ENCODE data around the gene ATG16L2.

The ATG16L2 gene

DNA sequence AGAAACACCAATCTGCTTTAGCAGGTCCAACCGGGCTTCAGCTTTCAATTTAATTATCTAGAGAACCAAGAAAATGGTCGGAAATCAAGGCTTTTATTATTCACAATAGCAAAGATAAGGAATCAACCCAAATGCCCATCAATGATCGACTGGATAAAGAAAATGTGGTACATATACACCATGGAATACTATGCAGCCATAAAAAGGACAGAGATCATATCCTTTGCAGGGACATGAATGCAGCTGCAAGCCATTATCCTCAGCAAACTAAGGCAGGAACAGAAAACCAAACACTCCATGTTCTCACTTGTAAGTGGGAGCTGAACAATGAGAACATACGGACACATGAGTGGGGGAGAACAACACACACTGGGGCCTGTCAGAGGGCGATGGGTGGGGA is 53.8 kb downstream of the ATG16L2 start:
- H3K9me2 ChIP-seq (replicated peaks; ENCODE audit: insufficient read depth, low read length) = no peaks in the 10 kb centered on the region
- no peak overlapping the region for H3K4me3 ChIP-seq (ENCODE audit: insufficient read depth, low read length, poor library complexity, severe bottlenecking)
- no peaks in the 10 kb centered on the region for H3K27me3 ChIP-seq (ENCODE audit: low read length)
- TF ChIP-seq CTCF (IDR thresholded peaks at IDR 0.05; ENCODE audit: insufficient read depth, low read length, poor library complexity, severe bottlenecking) (no peak), EZH2phosphoT487 (conservative IDR thresholded peaks at IDR 0.05; ENCODE audit: low read length) (no peak)
- peaks cover 10% of the 10 kb centered on the region for H3K79me2 ChIP-seq (ENCODE audit: insufficient read depth, low read length)
- H3K9me3 ChIP-seq (ENCODE audit: insufficient read depth, low read length) = no peaks in the 10 kb centered on the region
- H4K20me1 ChIP-seq (ENCODE audit: low read depth, low read length) = no peaks in the 10 kb centered on the region
- H3K4me2 ChIP-seq (ENCODE audit: low read depth, low read length, poor library complexity, severe bottlenecking) = no peak overlapping the region
- H2AFZ ChIP-seq (ENCODE audit: low read depth, low read length, severe bottlenecking) = no peak overlapping the region
- no peak overlapping the region for H3K9ac ChIP-seq (ENCODE audit: low read length)
- H3F3A ChIP-seq (ENCODE audit: insufficient read depth) = peaks cover 30% of the 10 kb centered on the region
- peaks cover 53% of the 10 kb centered on the region for H3K36me3 ChIP-seq (ENCODE audit: low read length)
- no peak overlapping the region for H3K27ac ChIP-seq (ENCODE audit: low read depth, low read length)

DNA sequence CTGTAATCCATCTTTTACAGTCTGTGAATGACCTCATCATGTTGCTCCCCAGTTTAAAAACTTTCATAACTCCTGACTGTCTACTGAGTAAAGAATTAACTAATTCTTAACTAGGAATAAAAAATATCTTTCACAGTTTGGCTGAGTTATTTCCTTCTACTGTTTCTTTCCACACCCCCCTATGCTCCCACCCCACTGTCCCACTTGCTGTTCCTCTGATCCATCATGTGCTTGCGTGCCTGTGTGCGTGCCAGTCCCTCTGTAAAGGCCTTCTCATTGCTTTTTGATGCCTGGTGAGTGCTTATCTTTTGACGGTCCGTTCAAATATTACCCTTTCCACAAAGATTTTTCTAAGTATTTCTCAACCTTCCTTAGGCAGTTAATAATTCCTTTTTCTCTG is 55.6 kb downstream of the ATG16L2 start:
- Histone ChIP-seq H3K4me2 (ENCODE audit: low read depth, low read length, poor library complexity, severe bottlenecking) (no peak overlapping the region), H3K79me2 (ENCODE audit: insufficient read depth, low read length) (peaks cover 2% of the 10 kb centered on the region), H3K27ac (ENCODE audit: low read depth, low read length) (no peak overlapping the region), H2AFZ (ENCODE audit: low read depth, low read length, severe bottlenecking) (no peak overlapping the region), H3K36me3 (ENCODE audit: low read length) (peaks cover 55% of the 10 kb centered on the region), H3K9me2 (replicated peaks; ENCODE audit: insufficient read depth, low read length) (no peaks in the 10 kb centered on the region), H4K20me1 (ENCODE audit: low read depth, low read length) (no peaks in the 10 kb centered on the region), H3K4me3 (ENCODE audit: insufficient read depth, low read length, poor library complexity, severe bottlenecking) (no peak overlapping the region), H3F3A (ENCODE audit: insufficient read depth) (peaks cover 30% of the 10 kb centered on the region), H3K9me3 (ENCODE audit: insufficient read depth, low read length) (no peaks in the 10 kb centered on the region), H3K27me3 (ENCODE audit: low read length) (no peaks in the 10 kb centered on the region), H3K9ac (ENCODE audit: low read length) (no peak overlapping the region)
- no peak for TF ChIP-seq EZH2phosphoT487 (conservative IDR thresholded peaks at IDR 0.05; ENCODE audit: low read length)
- TF ChIP-seq CTCF (IDR thresholded peaks at IDR 0.05; ENCODE audit: insufficient read depth, low read length, poor library complexity, severe bottlenecking) = no peak

DNA sequence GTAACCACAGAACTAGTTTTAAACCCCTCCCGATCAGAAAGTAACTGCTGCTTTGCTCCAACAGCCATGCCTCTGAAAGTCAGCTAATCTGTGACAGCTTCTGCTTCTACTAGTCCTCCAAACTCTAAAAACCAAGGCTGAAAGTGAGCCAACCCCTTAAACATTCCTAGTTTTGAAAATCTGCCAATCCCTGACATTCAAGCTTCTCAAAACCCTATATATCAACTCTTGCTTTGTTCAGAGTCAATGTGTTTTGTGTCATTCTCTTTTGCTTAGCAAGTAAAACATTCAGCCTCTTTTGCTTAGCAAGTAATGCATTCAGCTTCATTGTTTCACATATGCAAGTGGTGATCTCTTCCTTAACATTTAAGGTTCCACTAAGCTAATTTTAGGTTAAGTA is 56.9 kb downstream of the ATG16L2 start:
- H3K4me3 ChIP-seq (ENCODE audit: insufficient read depth, low read length, poor library complexity, severe bottlenecking) = no peak overlapping the region
- H4K20me1 ChIP-seq (ENCODE audit: low read depth, low read length) = no peaks in the 10 kb centered on the region
- H3K9me2 ChIP-seq (replicated peaks; ENCODE audit: insufficient read depth, low read length) = no peaks in the 10 kb centered on the region

More for the DNA sequence above, 56.9 kb downstream of the ATG16L2 start:
- Histone ChIP-seq H3K9ac (ENCODE audit: low read length) (no peak overlapping the region), H3K27me3 (ENCODE audit: low read length) (no peaks in the 10 kb centered on the region), H3K27ac (ENCODE audit: low read depth, low read length) (no peak overlapping the region), H3K36me3 (ENCODE audit: low read length) (peaks cover 56% of the 10 kb centered on the region), H3K4me2 (ENCODE audit: low read depth, low read length, poor library complexity, severe bottlenecking) (no peak overlapping the region), H2AFZ (ENCODE audit: low read depth, low read length, severe bottlenecking) (no peak overlapping the region), H3F3A (ENCODE audit: insufficient read depth) (peaks cover 23% of the 10 kb centered on the region; the same call in 1 of the 2 replicates), H3K9me3 (ENCODE audit: insufficient read depth, low read length) (no peaks in the 10 kb centered on the region), H3K79me2 (ENCODE audit: insufficient read depth, low read length) (no peaks in the 10 kb centered on the region; the same call in 1 of the 2 replicates)
- no peak for TF ChIP-seq EZH2phosphoT487 (conservative IDR thresholded peaks at IDR 0.05; ENCODE audit: low read length)
- TF ChIP-seq CTCF (IDR thresholded peaks at IDR 0.05; ENCODE audit: insufficient read depth, low read length, poor library complexity, severe bottlenecking) = no peak
